Ectodermal cell (in vitro differentiated cells): ENCODE data around the gene SCAF11.
"Not testable (repeated sequence)": the region's sequence is repeated elsewhere in the genome, so short reads cannot be mapped to it uniquely, and the experiment has no call there.

ENCODE experiments used
- H3K27ac ChIP-seq: 2 replicates; pipeline ENCODE4 v1.7.0; 2013; ENCODE audit warnings: mild to moderate bottlenecking, low read depth, low read length; ENCODE audit not compliant: insufficient read depth, poor library complexity, severe bottlenecking
- H3K27me3 ChIP-seq: 2 replicates; pipeline ENCODE4 v1.7.0; 2013; ENCODE audit warnings: mild to moderate bottlenecking, low read length; ENCODE audit not compliant: insufficient read depth, control insufficient read depth, poor library complexity, severe bottlenecking
- H3K36me3 ChIP-seq: one replicate; pipeline ENCODE4 v1.7.0; 2013; ENCODE audit warnings: low read length; ENCODE audit not compliant: control insufficient read depth, insufficient read depth
- H3K4me1 ChIP-seq: one replicate; pipeline ENCODE4 v1.7.0; 2013; ENCODE audit warnings: low read length; ENCODE audit not compliant: control insufficient read depth, insufficient read depth
- H3K4me3 ChIP-seq: 2 replicates; pipeline ENCODE4 v1.7.0; 2013; ENCODE audit warnings: low read depth, low read length, control low read depth; ENCODE audit not compliant: insufficient read depth
- H3K9me3 ChIP-seq: 2 replicates; pipeline ENCODE4 v1.7.0; 2013; ENCODE audit warnings: mild to moderate bottlenecking, low read length, moderate library complexity; ENCODE audit not compliant: control insufficient read depth
- WGBS, 2 experiments: methylation state at CpG; one replicate each; pipeline ENCODE4 v1.1.7; 2013; ENCODE audit warnings: missing lambda C conversion rate in 2 of 2; 5-methylcytosine and 5-hydroxymethylcytosine counted together

SCAF11 gene

GRCh38 chr12:46004715-46005114 lies 14.3 kb upstream of the SCAF11 start:
- Histone ChIP-seq H3K36me3 (no peaks in the 10 kb centered on the region), H3K4me1 (no peaks in the 10 kb centered on the region), H3K4me3 (no peak overlapping the region), H3K27me3 (no peaks in the 10 kb centered on the region), H3K9me3 (no peaks in the 10 kb centered on the region), H3K27ac (no peak overlapping the region)
- WGBS, 2 experiments: 87 to 93% methylated on average over 2 to 3 of the region's 4 CpGs

GRCh38 chr12:46000076-46000475 lies 9.7 kb upstream of the SCAF11 start:
- not testable (repeated sequence) for H3K36me3 ChIP-seq, H3K4me1 ChIP-seq, H3K9me3 ChIP-seq, H3K27me3 ChIP-seq, H3K27ac ChIP-seq, H3K4me3 ChIP-seq
- WGBS, 2 experiments: 89 to 91% methylated on average over 30 of the region's 30 CpGs

GRCh38 chr12:45994736-45995135 lies 4.4 kb upstream of the SCAF11 start:
- no peaks in the 10 kb centered on the region for H3K4me1 ChIP-seq
- 85 to 88% methylated on average over 2 of the region's 2 CpGs for WGBS, 2 experiments
- H3K27me3 ChIP-seq: peaks cover 4% of the 10 kb centered on the region
- H3K4me3 ChIP-seq: no peak overlapping the region
- no peak overlapping the region for H3K27ac ChIP-seq
- H3K9me3 ChIP-seq: no peaks in the 10 kb centered on the region
- no peaks in the 10 kb centered on the region for H3K36me3 ChIP-seq

- Histone ChIP-seq H3K27me3 (peaks cover 4% of the 10 kb centered on the region), H3K9me3 (no peaks in the 10 kb centered on the region), H3K4me3 (peak overlapping the region; percentile 49), H3K27ac (peak overlapping the region; percentile 76), H3K36me3 (no peaks in the 10 kb centered on the region), H3K4me1 (peaks cover 4% of the 10 kb centered on the region)
- 30% methylated on average over 71 of the region's 71 CpGs for WGBS, 2 experiments
These were observed 1.2 kb upstream of the SCAF11 start for GRCh38 chr12:45991284-45992249.

GRCh38 chr12:45989721-45990467 lies 480 bp downstream of the SCAF11 start:
- Histone ChIP-seq H3K27me3 (peaks cover 4% of the 10 kb centered on the region), H3K4me3 (peak overlapping the region; percentile 91), H3K27ac (peak overlapping the region; percentile 94), H3K36me3 (no peaks in the 10 kb centered on the region), H3K4me1 (peaks cover 4% of the 10 kb centered on the region), H3K9me3 (no peaks in the 10 kb centered on the region)
- WGBS, 2 experiments: 0% methylated on average over 71 of the region's 71 CpGs

GRCh38 chr12:45989287-45989686 lies 1.1 kb downstream of the SCAF11 start:
- H3K4me3 ChIP-seq: peak overlapping the region; percentile 91
- WGBS, 2 experiments: 0 to 7% methylated on average over 8 to 10 of the region's 10 CpGs
- H3K36me3 ChIP-seq: no peaks in the 10 kb centered on the region
- peaks cover 4% of the 10 kb centered on the region for H3K27me3 ChIP-seq
- H3K27ac ChIP-seq: peak overlapping the region; percentile 94
- H3K4me1 ChIP-seq: peaks cover 4% of the 10 kb centered on the region
- no peaks in the 10 kb centered on the region for H3K9me3 ChIP-seq

GRCh38 chr12:45988264-45988663 lies 2.1 kb downstream of the SCAF11 start:
- H3K4me1 ChIP-seq: peaks cover 4% of the 10 kb centered on the region
- WGBS, 2 experiments: 91 to 94% methylated on average over 3 of the region's 3 CpGs
- H3K27me3 ChIP-seq: peaks cover 4% of the 10 kb centered on the region
- no peaks in the 10 kb centered on the region for H3K36me3 ChIP-seq
- H3K27ac ChIP-seq: no peak overlapping the region
- H3K4me3 ChIP-seq: no peak overlapping the region
- H3K9me3 ChIP-seq: no peaks in the 10 kb centered on the region

- Histone ChIP-seq H3K9me3 (no peaks in the 10 kb centered on the region), H3K4me3 (no peak overlapping the region), H3K4me1 (peaks cover 4% of the 10 kb centered on the region), H3K27me3 (peaks cover 4% of the 10 kb centered on the region), H3K27ac (no peak overlapping the region), H3K36me3 (no peaks in the 10 kb centered on the region)
- WGBS, 2 experiments: 96 to 98% methylated on average over 3 of the region's 3 CpGs
These were observed 3.0 kb downstream of the SCAF11 start for GRCh38 chr12:45987340-45987727.

- no peaks in the 10 kb centered on the region for H3K9me3 ChIP-seq
- H3K4me3 ChIP-seq: no peak overlapping the region
- H3K4me1 ChIP-seq: peaks cover 4% of the 10 kb centered on the region
- no peaks in the 10 kb centered on the region for H3K36me3 ChIP-seq
- no peak overlapping the region for H3K27ac ChIP-seq
- no peaks in the 10 kb centered on the region for H3K27me3 ChIP-seq
- 88 to 93% methylated on average over 5 of the region's 5 CpGs for WGBS, 2 experiments
These were observed 3.6 kb downstream of the SCAF11 start for GRCh38 chr12:45986641-45987339.
